Thyroid gland (tissue), 4 donors: ENCODE data around the gene CYP26C1. TPM values are rescaled to one million over a fixed set of nuclear protein-coding genes. Genes with fewer than 3 reads are reported as not detected.

Experiments used
- DNase-seq, 2 donors: peaks; one replicate each; pipeline ENCODE4 v3.0.0-alpha.2; 2019
- H3K27ac ChIP-seq, 3 donors: fragments of 200-600 bp; sonication (generic); 1 replicate in 2 of 3; 2 replicates in 1 of 3; pipeline ENCODE4 v1.5.1; 2016 to 2019; ENCODE audit warnings: mild to moderate bottlenecking in 1 of 3, moderate library complexity in 1 of 3
- H3K27me3 ChIP-seq: fragments of 200-600 bp; sonication (generic); one replicate; pipeline ENCODE4 v1.5.1; 2019
- H3K36me3 ChIP-seq, 2 donors: fragments of 200-600 bp; sonication (generic); one replicate each; pipeline ENCODE4 v1.5.1; 2016 to 2019
- H3K4me1 ChIP-seq, 2 donors: fragments of 200-600 bp; sonication (generic); one replicate each; pipeline ENCODE4 v1.5.1; 2017 to 2019
- H3K4me3 ChIP-seq, 3 donors: fragments of 200-600 bp; sonication (generic); replicated peaks in 1 of 3; 1 replicate in 2 of 3; 2 replicates in 1 of 3; pipeline ENCODE4 v1.5.1; 2016; ENCODE audit warnings: mild to moderate bottlenecking in 1 of 3
- H3K9me3 ChIP-seq: fragments of 200-600 bp; sonication (generic); one replicate; pipeline ENCODE4 v1.5.1; 2017
- CTCF ChIP-seq, 6 experiments: fragments of 200-600 bp in 3 of 6; fragments of 450-650 bp in 3 of 6; sonication (generic) in 3 of 6; IDR thresholded peaks; one replicate each; pipeline ENCODE4 v1.5.1; 2016 to 2019; ENCODE audit warnings: antibody characterized with exemption in 6 of 6, mild to moderate bottlenecking in 2 of 6, inconsistent platforms in 1 of 6, moderate library complexity in 1 of 6
- POLR2A ChIP-seq, 2 donors: fragments of 450-650 bp; IDR thresholded peaks; one replicate each; pipeline ENCODE4 v1.6.1; 2017; ENCODE audit warnings: antibody characterized with exemption in 2 of 2, mild to moderate bottlenecking in 2 of 2, moderate library complexity in 1 of 2
- WGBS, 2 donors: methylation state at CpG; one replicate each; pipeline ENCODE4 v1.1.5; 2017; 5-methylcytosine and 5-hydroxymethylcytosine counted together
- intact Hi-C: fragments of 100-400 bp; cut with DNase I; formaldehyde crosslinking; loops from one replicate; pipeline ENCODE4 v1.15.1; 2023
- total RNA-seq, 4 donors: library from RNA; depleted of rRNA; stranded (reverse); fragments of >200 nt; gene quantifications; one replicate each; pipeline ENCODE4 v1.2.3, GENCODE V29; 2016

CYP26C1 gene
- total RNA-seq, 4 donors from 2014 or later, result 0.13 to 0.22 (median 0.20) TPM; not detected in 1

GRCh38 chr10:93110472-93111146, 50.0 kb downstream of the CYP26C1 start:
- no peak for DNase-seq
- intact Hi-C loops, result no loop called here
- H3K27ac ChIP-seq, result no peak overlapping the region

GRCh38 chr10:93113042-93113441, 52.4 kb downstream of the CYP26C1 start:
- Histone ChIP-seq H3K4me1 (no peaks in the 10 kb centered on the region), H3K4me3 (no peak overlapping the region), H3K36me3 (no peaks in the 10 kb centered on the region), H3K27ac (no peak overlapping the region), H3K27me3 (no peaks in the 10 kb centered on the region), H3K9me3 (no peaks in the 10 kb centered on the region)
- intact Hi-C loops, result no loop called here
- TF ChIP-seq POLR2A (IDR thresholded peaks at IDR 0.05) (no peak), CTCF (IDR thresholded peaks at IDR 0.05) (no peak)
- 79 to 87% methylated on average over 2 of the region's 2 CpGs for WGBS, 2 donors
- DNase-seq, result no peak

More at GRCh38 chr10:93110472-93111146, 50.0 kb downstream of the CYP26C1 start:
- Histone ChIP-seq H3K4me3 (no peak overlapping the region), H3K27me3 (no peaks in the 10 kb centered on the region), H3K36me3 (no peaks in the 10 kb centered on the region), H3K9me3 (no peaks in the 10 kb centered on the region), H3K4me1 (no peaks in the 10 kb centered on the region)
- 89 to 91% methylated on average over 3 of the region's 3 CpGs for WGBS, 2 donors
- no peak for TF ChIP-seq CTCF (IDR thresholded peaks at IDR 0.05)
- TF ChIP-seq POLR2A (IDR thresholded peaks at IDR 0.05), result no peak

GRCh38 chr10:93115661-93116383, 55.2 kb downstream of the CYP26C1 start:
- no peaks in the 10 kb centered on the region for H3K36me3 ChIP-seq
- no peak overlapping the region for H3K4me3 ChIP-seq
- no peak overlapping the region for H3K27ac ChIP-seq
- peak; percentile 77 to 87 for DNase-seq
- no peaks in the 10 kb centered on the region for H3K27me3 ChIP-seq
- H3K9me3 ChIP-seq, result no peaks in the 10 kb centered on the region
- intact Hi-C loops, result loop anchor here (5.0 kb wide), 1 partner anchor 171 kb away; no protein-coding TSS in a partner anchor
- 57 to 77% methylated on average over 3 to 4 of the region's 4 CpGs for WGBS, 2 donors
- H3K4me1 ChIP-seq, result no peaks in the 10 kb centered on the region
- TF ChIP-seq CTCF (IDR thresholded peaks at IDR 0.05) (peak in 4 of 6 experiments; percentile 30 to 60 (median 54)), POLR2A (IDR thresholded peaks at IDR 0.05) (no peak)

Other genes with a start within 250 kb of the CYP26C1 start
- gene EXOC6, start 212.3 kb upstream of the CYP26C1 start, total RNA-seq, result 10 to 100 TPM; 51.6 to 74.0 (median 61.1) TPM
- gene CYP26A1, start 13.1 kb downstream of the CYP26C1 start, total RNA-seq, result not detected